SJSA1 (cell line): Measurements from ENCODE around the gene ACOT4. TPM values are rescaled to one million over a fixed set of nuclear protein-coding genes. Genes with fewer than 3 reads are reported as not detected.
A peak's percentile ranks its signal among the peaks of the same experiment; 100 is the strongest.
"Not testable (repeated sequence)": the region's sequence is repeated elsewhere in the genome, so short reads cannot be mapped to it uniquely, and the experiment has no call there.

Experiments
- DNase-seq, 2 experiments: peaks; one replicate each; pipeline ENCODE4 v3.0.0-alpha.2; 2015 to 2020; ENCODE audit warnings: low spot score in 2 of 2, low read depth in 1 of 2
- H3K27ac ChIP-seq: fragments of 250-450 bp; sonication (Bioruptor Pico); 2 replicates; pipeline ENCODE4 v1.5.1; 2020; ENCODE audit warnings: mild to moderate bottlenecking, moderate library complexity
- H3K27me3 ChIP-seq: fragments of 250-450 bp; sonication (Bioruptor Pico); replicated peaks from 2 replicates; pipeline ENCODE4 v1.5.1; 2020; ENCODE audit warnings: mild to moderate bottlenecking, moderate library complexity
- H3K36me3 ChIP-seq: fragments of 250-450 bp; sonication (Bioruptor Pico); 2 replicates; pipeline ENCODE4 v1.5.1; 2020; ENCODE audit warnings: mild to moderate bottlenecking
- H3K4me1 ChIP-seq: fragments of 250-450 bp; sonication (Bioruptor Pico); replicated peaks from 2 replicates; pipeline ENCODE4 v1.6.1; 2021; ENCODE audit warnings: mild to moderate bottlenecking
- H3K4me3 ChIP-seq: fragments of 250-450 bp; sonication (Bioruptor Pico); 2 replicates; pipeline ENCODE4 v1.5.1; 2020; ENCODE audit warnings: mild to moderate bottlenecking
- H3K9me3 ChIP-seq: fragments of 250-450 bp; sonication (Bioruptor Pico); replicated peaks from 2 replicates; pipeline ENCODE4 v1.5.1; 2020; ENCODE audit warnings: mild to moderate bottlenecking
- total RNA-seq: library from RNA; depleted of rRNA; stranded (reverse); fragments of >200 nt; shearing (Covaris generic); gene quantifications from 2 replicates; pipeline ENCODE4 v1.2.3, GENCODE V29; 2014; rRNA removed

ACOT4 gene
- total RNA-seq, 1 experiment from 2014 or later: 2.1 TPM

- no peak overlapping the region for H3K4me3 ChIP-seq
- no peaks in the 10 kb centered on the region for H3K4me1 ChIP-seq
- no peak overlapping the region for H3K27ac ChIP-seq
- no peaks in the 10 kb centered on the region for H3K9me3 ChIP-seq
- H3K36me3 ChIP-seq: no peaks in the 10 kb centered on the region
- H3K27me3 ChIP-seq: no peaks in the 10 kb centered on the region
- no peak for DNase-seq
These were observed 35.5 kb downstream of the ACOT4 start for GRCh38 chr14:73627151-73627558.

- H3K27me3 ChIP-seq: no peaks in the 10 kb centered on the region
- no peak for DNase-seq
- no peaks in the 10 kb centered on the region for H3K4me1 ChIP-seq
- H3K9me3 ChIP-seq: no peaks in the 10 kb centered on the region
- no peak overlapping the region for H3K4me3 ChIP-seq
- H3K27ac ChIP-seq: no peak overlapping the region
- H3K36me3 ChIP-seq: no peaks in the 10 kb centered on the region
These were observed 38.5 kb downstream of the ACOT4 start for GRCh38 chr14:73630009-73630780.

- H3K36me3 ChIP-seq: no peaks in the 10 kb centered on the region
- H3K27me3 ChIP-seq: no peaks in the 10 kb centered on the region
- H3K4me3 ChIP-seq: no peak overlapping the region
- no peak overlapping the region for H3K27ac ChIP-seq
- H3K9me3 ChIP-seq: no peaks in the 10 kb centered on the region
- DNase-seq: peak in 1 of 2 experiments; percentile 20
- no peaks in the 10 kb centered on the region for H3K4me1 ChIP-seq
These were observed 41.7 kb downstream of the ACOT4 start for GRCh38 chr14:73633116-73634010.

- no peak overlapping the region for H3K27ac ChIP-seq
- H3K27me3 ChIP-seq: no peaks in the 10 kb centered on the region
- H3K9me3 ChIP-seq: no peaks in the 10 kb centered on the region
- DNase-seq: no peak
- no peaks in the 10 kb centered on the region for H3K36me3 ChIP-seq
- H3K4me1 ChIP-seq: peaks cover 1% of the 10 kb centered on the region
- H3K4me3 ChIP-seq: no peak overlapping the region
These were observed 42.5 kb downstream of the ACOT4 start for GRCh38 chr14:73634011-73634833.

- H3K27me3 ChIP-seq: not testable (repeated sequence)
These were observed 44.7 kb downstream of the ACOT4 start for GRCh38 chr14:73636355-73636754.

GRCh38 chr14:73637830-73638229, 46.2 kb downstream of the ACOT4 start:
- Histone ChIP-seq H3K36me3 (no peaks in the 10 kb centered on the region), H3K27ac (no peak overlapping the region), H3K4me3 (no peak overlapping the region), H3K9me3 (no peaks in the 10 kb centered on the region), H3K4me1 (peaks cover 10% of the 10 kb centered on the region), H3K27me3 (no peaks in the 10 kb centered on the region)
- no peak for DNase-seq

More at GRCh38 chr14:73636355-73636754, 44.7 kb downstream of the ACOT4 start:
- H3K27ac ChIP-seq, H3K36me3 ChIP-seq, H3K9me3 ChIP-seq, H3K4me3 ChIP-seq, DNase-seq: not testable (repeated sequence)
- peaks cover 10% of the 10 kb centered on the region for H3K4me1 ChIP-seq

GRCh38 chr14:73640796-73641365, 49.2 kb downstream of the ACOT4 start:
- Histone ChIP-seq H3K9me3 (no peaks in the 10 kb centered on the region), H3K36me3 (no peaks in the 10 kb centered on the region), H3K27me3 (no peaks in the 10 kb centered on the region), H3K4me1 (peaks cover 26% of the 10 kb centered on the region), H3K4me3 (no peak overlapping the region), H3K27ac (no peak overlapping the region)
- DNase-seq: no peak

- H3K4me3 ChIP-seq: peak within 1 kb of the TSS; percentile 57
- H3K4me1 ChIP-seq: peaks cover 20% of the 10 kb centered on the region
- no peaks in the 10 kb centered on the region for H3K36me3 ChIP-seq
- no peaks in the 10 kb centered on the region for H3K9me3 ChIP-seq
- no peaks in the 10 kb centered on the region for H3K27me3 ChIP-seq
- DNase-seq: peak; percentile 89 to 93
- H3K27ac ChIP-seq: peak within 1 kb of the TSS; percentile 75
These were observed 53.0 kb downstream of the ACOT4 start, which contains the start of gene DNAL1 for GRCh38 chr14:73644531-73645247. Gene DNAL1 (plus strand): TSS chr14:73644986. CDS start chr14:73645040, 54 bp downstream.

- Histone ChIP-seq H3K36me3 (no peaks in the 10 kb centered on the region), H3K27ac (peak overlapping the region; percentile 75), H3K9me3 (no peaks in the 10 kb centered on the region), H3K4me1 (peaks cover 15% of the 10 kb centered on the region), H3K4me3 (peak overlapping the region; percentile 57), H3K27me3 (no peaks in the 10 kb centered on the region)
- DNase-seq: no peak
These were observed 53.6 kb downstream of the ACOT4 start for GRCh38 chr14:73645248-73645610.

Other genes starting within 250 kb of the ACOT4 start
- gene NUMB, start 133.3 kb upstream of the ACOT4 start, total RNA-seq: 11.1 and 11.4 TPM in 2 replicates
- gene RIOX1, start 100.9 kb upstream of the ACOT4 start, total RNA-seq: 15.0 and 17.2 TPM in 2 replicates
- gene ACOT1, start 54.7 kb upstream of the ACOT4 start, total RNA-seq: 6.0 TPM in 2 replicates
- gene HEATR4, start 32.9 kb upstream of the ACOT4 start, total RNA-seq: not detected in 2 replicates
- 31.5 and 40.4 TPM in 2 replicates for gene ACOT2, start 22.7 kb upstream of the ACOT4 start, total RNA-seq
- gene ACOT6, start 20.6 kb downstream of the ACOT4 start, total RNA-seq: not detected in 2 replicates
- 5.0 and 16.2 TPM in 2 replicates for gene DNAL1, start 53.1 kb downstream of the ACOT4 start, total RNA-seq
- gene PNMA1, start 122.5 kb downstream of the ACOT4 start, total RNA-seq: 16.7 and 21.6 TPM in 2 replicates